GM18505 (cell line): ENCODE data around the gene BICD1.

ENCODE experiments used
- ATAC-seq: cut with Tn5 transposase; IDR thresholded peaks from one replicate; pipeline ENCODE4 v1.9.1; 2021; ENCODE audit not compliant: unreplicated experiment
- POLR2A ChIP-seq: IDR thresholded peaks from 4 replicates; pipeline ENCODE4 v1.6.1; 2011; ENCODE audit warnings: borderline replicate concordance; ENCODE audit not compliant: insufficient read depth, insufficient read length; ENCODE audit errors: extremely low read depth

BICD1 gene

GRCh38 chr12:32145096-32145495 lies 38.4 kb downstream of the BICD1 start:
- no peak for ATAC-seq
- TF ChIP-seq POLR2A: no peak

- peak; percentile 75 for ATAC-seq
- TF ChIP-seq POLR2A: no peak
Measured at GRCh38 chr12:32146074-32146873, 39.6 kb downstream of the BICD1 start.

GRCh38 chr12:32148372-32148771 lies 41.7 kb downstream of the BICD1 start:
- ATAC-seq: no peak
- no peak for TF ChIP-seq POLR2A

GRCh38 chr12:32149489-32149888 lies 42.8 kb downstream of the BICD1 start:
- no peak for TF ChIP-seq POLR2A

GRCh38 chr12:32151086-32151485 lies 44.4 kb downstream of the BICD1 start:
- no peak for TF ChIP-seq POLR2A
- ATAC-seq: no peak

More at GRCh38 chr12:32149489-32149888, 42.8 kb downstream of the BICD1 start:
- ATAC-seq: no peak

- TF ChIP-seq POLR2A: no peak
Measured at GRCh38 chr12:32151552-32151951, 44.9 kb downstream of the BICD1 start.

GRCh38 chr12:32155041-32155440 lies 48.4 kb downstream of the BICD1 start:
- ATAC-seq: no peak
- no peak for TF ChIP-seq POLR2A

More at GRCh38 chr12:32151552-32151951, 44.9 kb downstream of the BICD1 start:
- ATAC-seq: no peak

- no peak for ATAC-seq
- no peak for TF ChIP-seq POLR2A
Measured at GRCh38 chr12:32155961-32156529, 49.4 kb downstream of the BICD1 start.

GRCh38 chr12:32158525-32158924 lies 51.9 kb downstream of the BICD1 start:
- no peak for ATAC-seq
- TF ChIP-seq POLR2A: no peak

GRCh38 chr12:32159381-32159780 lies 52.7 kb downstream of the BICD1 start:
- TF ChIP-seq POLR2A: no peak
- no peak for ATAC-seq

GRCh38 chr12:32159925-32160324 lies 53.3 kb downstream of the BICD1 start:
- no peak for ATAC-seq
- TF ChIP-seq POLR2A: no peak

GRCh38 chr12:32161058-32161457 lies 54.4 kb downstream of the BICD1 start:
- ATAC-seq: no peak
- TF ChIP-seq POLR2A: no peak

- no peak for ATAC-seq
- TF ChIP-seq POLR2A: no peak
Measured at GRCh38 chr12:32163596-32163995, 56.9 kb downstream of the BICD1 start.

- no peak for ATAC-seq
- TF ChIP-seq POLR2A: no peak
Measured at GRCh38 chr12:32166510-32166909, 59.9 kb downstream of the BICD1 start.
